GM19397 (cell line): ENCODE results near the gene PLCE1.
"Not testable (repeated sequence)": the region's sequence is repeated elsewhere in the genome, so short reads cannot be mapped to it uniquely, and the experiment has no call there.

Experiments
- ATAC-seq: cut with Tn5 transposase; IDR thresholded peaks from one replicate; pipeline ENCODE4 v1.9.1; 2021; ENCODE audit warnings: mild to moderate bottlenecking, moderate library complexity; ENCODE audit not compliant: unreplicated experiment

PLCE1 gene

GRCh38 chr10:93993782-93994437 lies at the start of gene PLCE1:
Gene PLCE1 (plus strand): TSS chr10:93993931. CDS start chr10:94031047, 37,116 bp downstream.
- ATAC-seq: peak; percentile 64

GRCh38 chr10:93945819-93946218 lies 47.9 kb upstream of the PLCE1 start:
- ATAC-seq: no peak

DNA sequence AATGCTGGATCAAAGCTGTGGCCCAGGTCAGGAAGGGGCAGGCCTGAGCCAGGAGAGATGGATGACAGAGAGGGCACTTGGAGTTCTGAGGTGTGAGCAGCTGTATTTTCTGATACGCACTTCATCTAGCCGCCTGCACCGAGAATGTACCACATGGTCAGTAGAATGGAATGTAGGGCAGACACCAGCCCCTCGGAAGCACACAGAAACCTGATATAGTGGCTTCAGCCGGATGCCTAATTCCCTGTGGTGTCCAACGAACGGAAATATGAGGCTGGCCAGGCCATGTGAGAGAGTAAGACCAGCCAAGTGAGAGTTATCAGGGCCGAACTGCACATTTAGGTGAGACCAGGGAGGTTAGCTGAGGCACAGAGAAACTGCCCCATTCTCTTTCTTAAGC lies 46.7 kb upstream of the PLCE1 start:
- ATAC-seq: no peak

DNA sequence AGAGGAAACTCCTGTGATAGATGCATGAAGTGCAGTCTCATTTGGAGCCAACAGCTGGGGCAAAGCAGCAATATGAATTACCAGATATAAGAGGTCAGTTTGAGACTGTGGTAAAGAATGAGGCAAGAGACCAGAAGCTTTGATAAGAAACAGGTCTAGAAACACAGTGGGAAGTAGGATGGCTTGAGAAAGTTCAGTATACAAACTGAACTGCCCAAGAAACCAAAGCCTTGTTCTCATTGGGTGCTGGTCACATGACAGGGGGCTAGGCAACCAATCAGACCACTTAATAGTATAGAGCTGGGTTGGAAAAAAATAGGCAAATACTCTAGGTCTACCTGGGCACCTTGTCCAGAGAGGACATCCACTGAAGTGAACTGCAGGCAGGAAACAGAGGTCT lies 46.2 kb upstream of the PLCE1 start:
- ATAC-seq: no peak

- no peak for ATAC-seq
These were observed 41.8 kb upstream of the PLCE1 start for GRCh38 chr10:93951905-93952304.

DNA sequence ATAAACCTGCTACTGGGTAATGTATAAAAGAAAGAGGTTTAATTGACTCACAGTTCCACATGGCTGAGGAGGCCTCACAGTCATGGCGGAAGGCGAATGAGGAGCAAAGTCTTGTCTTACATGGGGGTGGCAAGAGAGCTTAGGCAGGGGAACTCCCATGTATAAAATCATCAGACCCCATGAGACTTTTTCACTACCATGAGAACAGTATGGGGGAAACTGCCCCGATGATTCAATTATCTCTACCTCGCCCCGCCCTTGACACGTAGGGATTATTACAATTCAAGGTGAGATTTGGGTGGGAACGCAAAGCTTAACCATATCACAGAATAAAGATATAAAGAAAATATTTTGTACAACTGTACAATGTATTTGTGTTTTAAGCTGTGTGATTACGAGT lies 39.4 kb upstream of the PLCE1 start:
- ATAC-seq: no peak

DNA sequence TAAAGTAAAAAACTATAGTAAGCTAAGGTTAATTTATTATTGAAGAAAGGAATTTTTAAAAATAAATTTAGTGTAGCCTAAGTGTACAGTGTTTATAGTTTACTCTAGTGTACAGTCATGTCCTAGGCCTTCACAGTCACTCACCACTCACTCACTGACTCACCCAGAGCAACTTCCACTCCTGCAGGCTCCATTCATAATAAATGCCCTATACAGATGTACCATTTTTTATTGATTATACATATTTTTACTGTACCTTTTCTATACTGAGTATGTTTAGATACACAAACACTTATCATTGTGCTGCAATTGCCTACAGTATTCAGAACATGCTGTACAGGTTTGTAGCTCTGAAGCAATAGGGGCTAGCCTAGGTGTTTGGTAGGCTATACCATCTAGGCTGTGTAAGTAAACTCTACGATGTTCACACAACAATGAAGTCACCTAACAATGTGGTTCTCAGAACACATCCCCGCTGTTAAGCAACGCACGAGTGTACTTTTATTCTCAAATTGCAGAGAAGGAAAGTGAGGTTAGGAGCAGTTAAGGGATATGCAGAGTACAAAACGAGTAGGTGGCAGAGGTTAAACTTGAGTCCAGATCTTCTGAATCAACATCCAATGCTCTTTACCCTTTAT lies 38.9 kb upstream of the PLCE1 start:
- no peak for ATAC-seq

DNA sequence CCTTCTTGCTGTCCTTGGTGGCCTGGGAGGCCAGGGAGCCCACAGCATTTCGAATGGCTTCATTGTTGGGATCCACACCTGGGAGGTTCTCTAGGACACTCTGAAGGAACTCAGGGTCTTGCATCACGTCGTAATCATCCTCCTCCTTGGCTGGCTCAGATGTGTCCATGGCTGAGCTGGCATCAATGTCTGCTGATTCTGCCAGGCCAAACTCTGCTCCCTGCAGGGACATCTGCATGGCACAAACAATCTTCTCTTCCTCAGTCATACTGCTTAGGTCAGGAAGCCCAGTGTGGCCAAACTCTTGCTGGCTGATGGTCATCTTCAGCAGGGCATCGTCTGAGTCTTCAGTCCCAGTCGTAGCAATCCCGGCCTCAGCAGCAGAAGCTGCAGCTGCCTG lies 34.9 kb upstream of the PLCE1 start:
- no peak for ATAC-seq

DNA sequence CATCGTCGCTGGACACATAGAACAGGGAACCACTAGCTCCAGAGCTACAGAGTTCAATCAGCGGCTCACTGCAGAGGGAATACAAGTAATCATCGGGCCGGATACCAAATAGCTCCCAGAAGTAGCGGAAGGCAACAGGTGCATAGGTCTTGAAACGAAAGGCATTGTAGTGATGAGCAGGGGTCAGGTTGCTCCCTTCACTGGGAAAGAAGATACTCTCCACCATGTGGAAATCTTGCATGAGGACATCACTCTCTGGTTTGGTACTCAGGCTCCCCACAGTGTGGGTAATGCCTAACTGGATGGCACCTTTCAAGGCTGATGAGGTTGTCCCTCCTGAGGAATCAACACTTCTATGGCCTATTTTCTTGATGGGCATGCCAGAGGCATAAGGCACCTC lies 32.7 kb upstream of the PLCE1 start:
- ATAC-seq: not testable (repeated sequence)

- ATAC-seq: no peak
These were observed 30.8 kb upstream of the PLCE1 start for GRCh38 chr10:93962973-93963372.

- ATAC-seq: no peak
These were observed 30.3 kb upstream of the PLCE1 start for GRCh38 chr10:93963434-93963833.

DNA sequence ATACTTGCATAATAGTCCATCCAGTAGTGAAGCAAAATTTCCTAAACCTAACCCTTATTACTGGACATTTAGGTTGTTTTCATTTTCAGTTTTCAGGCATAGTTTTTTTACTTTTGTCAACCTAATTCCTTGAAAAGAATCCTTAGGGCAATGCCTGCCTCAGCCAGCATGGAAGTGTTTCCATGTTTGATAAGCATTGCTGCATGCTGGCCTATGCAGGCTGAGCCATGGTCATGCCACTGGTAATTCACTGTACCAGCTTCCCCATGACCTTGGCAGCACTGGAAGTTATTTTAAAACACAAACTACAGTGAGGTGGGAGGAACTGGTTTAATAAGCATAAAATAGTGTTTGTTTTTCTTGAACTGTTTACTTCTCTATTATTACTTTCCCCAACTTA lies 27.8 kb upstream of the PLCE1 start:
- no peak for ATAC-seq

GRCh38 chr10:93967756-93968155 lies 26.0 kb upstream of the PLCE1 start:
- no peak for ATAC-seq

GRCh38 chr10:93968540-93968945 lies 25.2 kb upstream of the PLCE1 start:
- no peak for ATAC-seq

- not testable (repeated sequence) for ATAC-seq
These were observed 23.2 kb upstream of the PLCE1 start for GRCh38 chr10:93970433-93971010.

DNA sequence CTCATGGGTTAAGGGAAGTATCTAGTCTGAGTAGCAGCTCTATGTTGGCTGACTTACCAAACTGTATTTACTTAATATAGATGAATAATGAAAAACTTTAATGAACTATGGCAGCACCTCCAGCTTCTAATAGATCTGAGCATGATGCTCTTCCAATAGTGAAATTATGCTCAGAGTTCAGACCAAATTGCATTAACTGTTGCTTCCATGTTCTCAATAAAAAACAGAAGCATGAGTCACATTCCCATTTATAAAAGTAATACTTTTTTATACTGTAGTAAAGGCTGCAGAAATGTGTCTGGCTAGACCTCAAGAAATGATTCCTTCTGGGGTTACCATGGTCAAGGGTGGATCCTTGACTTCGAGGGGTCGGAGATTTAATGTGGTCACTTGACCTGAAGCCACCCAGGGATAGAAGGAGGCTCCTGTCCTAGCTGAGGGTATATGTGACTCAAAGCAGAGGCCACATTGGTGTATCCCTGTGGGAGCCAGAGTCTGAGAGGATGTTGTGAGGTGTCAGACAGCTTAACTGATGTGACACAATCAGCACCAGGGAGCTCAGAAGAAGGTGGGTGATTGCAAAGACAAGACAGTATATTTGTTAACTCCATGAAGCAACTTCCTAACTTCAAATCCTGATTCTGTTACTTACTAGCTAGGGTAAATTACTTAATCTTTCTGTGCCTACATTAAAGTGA lies 19.8 kb upstream of the PLCE1 start:
- ATAC-seq: no peak

- ATAC-seq: no peak
These were observed 16.3 kb upstream of the PLCE1 start for GRCh38 chr10:93977442-93977841.

DNA sequence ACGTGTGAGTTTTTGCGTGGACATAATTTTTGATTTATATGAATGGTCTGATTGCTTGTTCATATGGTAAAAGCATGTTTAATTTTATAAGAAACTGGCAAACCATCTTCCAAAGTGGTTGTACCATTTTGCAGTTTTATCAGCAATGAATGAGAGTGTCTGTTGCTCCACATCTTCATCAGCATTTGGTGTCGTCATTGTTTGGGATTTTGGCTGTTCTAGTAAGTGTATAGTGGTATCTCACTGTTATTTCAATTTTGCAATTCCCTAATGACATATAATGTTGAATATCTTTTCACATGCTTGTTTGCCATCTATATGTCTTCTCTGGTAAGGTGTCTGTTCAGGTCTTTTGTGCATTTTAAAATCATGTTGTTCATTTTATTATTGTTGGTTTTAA lies 13.2 kb upstream of the PLCE1 start:
- ATAC-seq: no peak

- no peak for ATAC-seq
These were observed 2.6 kb upstream of the PLCE1 start for GRCh38 chr10:93991114-93991513.

DNA sequence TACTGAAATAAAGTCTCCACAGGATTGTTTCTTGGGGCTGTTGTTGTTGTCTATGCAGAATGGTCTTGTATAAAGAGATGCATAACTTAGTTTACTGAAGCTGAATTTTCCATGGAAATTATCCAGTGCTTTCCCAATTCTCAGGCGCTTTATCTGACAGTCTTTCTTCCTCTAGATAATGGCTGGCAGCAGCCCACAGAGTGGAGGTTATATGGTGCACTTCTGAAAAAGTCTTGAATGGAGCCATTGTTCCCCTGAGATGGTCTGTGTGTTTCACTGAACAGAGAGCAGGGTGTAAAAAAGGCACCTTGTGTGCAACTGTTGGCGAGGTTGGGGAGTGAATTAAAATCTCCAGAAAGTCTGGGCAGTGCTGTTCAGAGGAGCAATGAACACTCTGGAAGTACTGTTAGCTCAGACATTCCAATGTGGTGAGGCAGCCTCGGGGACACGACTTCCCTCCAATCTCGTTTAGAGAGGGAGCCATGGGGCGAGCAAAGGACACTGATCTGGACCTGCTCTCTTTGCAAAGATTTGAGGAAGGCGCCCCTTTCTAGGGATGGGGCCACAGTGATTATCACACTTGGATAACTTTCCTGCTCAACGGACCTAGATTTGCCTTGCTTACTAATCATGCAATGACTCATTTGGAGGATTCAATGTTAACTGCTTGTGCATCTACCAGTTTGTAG lies 2.0 kb upstream of the PLCE1 start:
- no peak for ATAC-seq

- ATAC-seq: no peak
These were observed 1.2 kb upstream of the PLCE1 start for GRCh38 chr10:93992400-93993030.
